Activated CD8-positive, alpha-beta memory T cell treated with anti-CD3 and anti-CD28 coated beads for 24 hours (primary cell): ENCODE data around the gene DUOX2.

Experiments used
- DNase-seq: peaks from one replicate; pipeline ENCODE4 v3.0.0-alpha.2; 2020

Gene DUOX2

DNA sequence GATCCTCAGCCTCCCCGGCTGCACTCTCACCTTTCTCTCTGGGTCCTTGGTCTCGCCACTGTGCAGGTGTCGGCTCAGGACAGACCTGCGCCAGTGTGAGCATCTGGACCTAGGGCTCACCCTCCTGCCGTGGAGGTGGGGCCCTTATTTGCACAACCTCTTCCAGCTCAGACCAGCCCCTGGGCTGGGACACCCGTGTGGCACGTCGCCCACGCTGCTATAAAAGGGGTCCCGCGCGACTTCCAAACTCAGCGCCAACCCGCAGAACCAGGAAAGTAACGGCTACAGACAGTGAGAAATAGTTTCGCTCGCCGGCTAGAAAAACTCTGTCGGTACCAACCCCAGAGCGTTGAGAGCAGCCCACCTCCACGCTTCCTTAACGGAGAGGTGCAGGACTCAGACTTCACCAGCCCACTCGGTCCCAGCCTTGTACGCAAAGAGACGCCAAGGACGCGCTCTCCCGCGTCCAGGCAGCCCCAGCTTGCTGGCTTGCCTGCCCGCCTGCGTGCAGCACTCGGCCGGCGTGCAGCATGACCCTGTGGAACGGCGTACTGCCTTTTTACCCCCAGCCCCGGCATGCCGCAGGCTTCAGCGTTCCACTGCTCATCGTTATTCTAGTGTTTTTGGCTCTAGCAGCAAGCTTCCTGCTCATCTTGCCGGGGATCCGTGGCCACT lies at the start of gene DUOX2, which contains the start of gene DUOXA2:
TSS of gene DUOX2 (minus strand) at position 97 of the 675 bp plus-strand sequence. CDS start 761 bp downstream, outside the sequence.
TSS of gene DUOXA2 (plus strand) at position 251 of the 675 bp plus-strand sequence. CDS start at position 531, 280 bp downstream.
- DNase-seq = no peak

DNA sequence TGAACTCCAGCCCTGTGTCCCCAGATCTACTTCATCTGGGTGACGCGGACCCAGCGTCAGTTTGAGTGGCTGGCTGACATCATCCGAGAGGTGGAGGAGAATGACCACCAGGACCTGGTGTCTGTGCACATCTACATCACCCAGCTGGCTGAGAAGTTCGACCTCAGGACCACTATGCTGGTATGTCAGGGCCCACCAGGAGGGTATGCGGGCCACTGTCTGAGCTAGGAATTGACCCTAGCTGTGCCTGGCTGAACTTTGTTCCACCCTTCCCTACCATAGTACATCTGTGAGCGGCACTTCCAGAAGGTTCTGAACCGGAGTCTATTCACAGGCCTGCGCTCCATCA lies 49.5 kb upstream of the DUOX2 start:
- DNase-seq = no peak

- peak; percentile 83 for DNase-seq
These were observed 49.0 kb upstream of the DUOX2 start for GRCh38 chr15:45162771-45163507.

DNA sequence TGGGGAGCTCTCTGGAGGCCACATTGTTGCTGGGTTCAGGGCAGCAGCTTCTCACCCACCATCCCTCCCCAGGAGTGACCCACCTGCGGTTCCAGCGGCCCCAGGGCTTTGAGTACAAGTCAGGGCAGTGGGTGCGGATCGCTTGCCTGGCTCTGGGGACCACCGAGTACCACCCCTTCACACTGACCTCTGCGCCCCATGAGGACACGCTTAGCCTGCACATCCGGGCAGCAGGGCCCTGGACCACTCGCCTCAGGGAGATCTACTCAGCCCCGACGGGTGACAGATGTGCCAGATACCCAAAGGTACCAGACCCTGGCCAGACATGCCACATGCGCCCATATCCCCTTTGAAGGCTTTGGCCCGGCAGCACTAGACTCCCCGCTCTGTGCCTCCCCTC lies 47.7 kb upstream of the DUOX2 start:
- DNase-seq = no peak

DNA sequence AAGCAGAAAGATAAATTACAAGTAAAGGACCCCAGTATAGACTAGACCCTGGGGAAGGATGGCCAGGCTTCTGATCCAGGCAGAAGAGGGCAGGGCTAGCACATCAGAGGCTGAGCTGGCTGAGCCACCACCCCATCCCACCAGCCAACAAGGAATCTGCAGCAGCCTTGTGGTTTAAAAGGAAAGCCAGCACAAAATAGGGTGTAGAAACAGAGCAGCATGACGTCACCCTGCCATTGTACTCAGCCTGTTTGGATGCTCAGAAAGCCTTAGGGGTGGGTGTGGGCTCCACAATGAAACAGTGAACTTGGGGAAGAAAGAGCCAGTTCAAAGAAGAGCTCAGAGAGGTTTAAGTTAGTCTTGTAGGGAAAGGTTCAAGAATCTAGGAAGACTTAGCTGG lies 44.0 kb upstream of the DUOX2 start:
- DNase-seq = no peak

GRCh38 chr15:45156744-45157455 lies 42.9 kb upstream of the DUOX2 start:
- no peak for DNase-seq

DNA sequence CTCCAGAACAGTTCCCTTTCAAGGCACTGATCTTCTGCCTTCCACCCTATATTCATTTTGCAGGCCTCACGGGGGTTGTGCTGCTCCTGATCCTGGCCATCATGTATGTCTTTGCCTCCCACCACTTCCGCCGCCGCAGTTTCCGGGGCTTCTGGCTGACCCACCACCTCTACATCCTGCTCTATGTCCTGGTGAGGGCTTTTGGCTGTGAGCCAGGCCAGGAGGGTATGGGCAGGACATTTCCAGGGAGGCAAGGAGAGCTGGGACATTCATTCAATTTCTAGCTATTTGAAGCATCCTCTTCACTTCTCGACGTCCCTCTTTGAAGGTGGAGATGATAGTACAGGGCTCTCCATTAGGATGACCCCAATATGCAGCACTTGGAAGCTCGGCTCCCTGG lies 41.8 kb upstream of the DUOX2 start:
- no peak for DNase-seq

GRCh38 chr15:45151998-45152828 lies 38.2 kb upstream of the DUOX2 start:
- no peak for DNase-seq

DNA sequence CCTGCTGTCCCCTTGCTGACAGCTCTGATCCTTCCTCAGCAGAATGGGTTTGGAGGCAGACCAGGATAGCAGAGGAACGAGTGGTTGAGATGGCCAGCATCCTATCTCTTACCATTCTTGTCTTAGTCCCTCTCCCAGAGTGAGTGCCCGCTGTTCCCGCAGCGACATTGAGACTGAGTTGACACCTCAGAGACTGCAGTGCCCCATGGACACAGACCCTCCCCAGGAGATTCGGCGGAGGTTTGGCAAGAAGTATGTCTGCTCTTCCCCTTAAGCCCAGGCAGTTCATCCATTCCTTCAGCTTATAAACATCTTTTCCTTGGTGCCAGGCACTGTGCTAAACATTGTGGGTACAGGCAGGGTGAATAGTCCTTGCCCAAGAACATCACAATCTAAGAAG lies 37.0 kb upstream of the DUOX2 start:
- no peak for DNase-seq

DNA sequence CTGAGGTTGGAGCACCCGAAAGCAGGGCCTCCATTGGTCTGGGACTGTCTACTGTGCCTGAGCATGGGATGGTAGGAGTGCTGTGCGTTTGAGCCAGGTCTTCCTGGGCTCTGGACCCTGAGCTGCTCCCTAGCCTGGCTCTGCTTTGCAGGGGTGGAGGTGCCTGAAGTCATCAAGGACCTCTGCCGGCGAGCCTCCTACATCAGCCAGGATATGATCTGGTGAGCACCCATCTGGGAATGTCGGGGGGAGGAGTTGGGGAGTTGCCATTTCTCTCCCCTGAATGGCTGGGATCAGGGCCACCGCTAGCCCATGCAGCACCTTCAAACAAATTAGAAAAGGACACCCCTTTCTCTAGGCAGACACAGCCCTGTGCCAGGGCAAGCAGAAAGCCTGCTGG lies 36.5 kb upstream of the DUOX2 start:
- DNase-seq = no peak

GRCh38 chr15:45149060-45149459 lies 35.1 kb upstream of the DUOX2 start:
- no peak for DNase-seq

GRCh38 chr15:45148076-45149059 lies 34.4 kb upstream of the DUOX2 start:
- no peak for DNase-seq

DNA sequence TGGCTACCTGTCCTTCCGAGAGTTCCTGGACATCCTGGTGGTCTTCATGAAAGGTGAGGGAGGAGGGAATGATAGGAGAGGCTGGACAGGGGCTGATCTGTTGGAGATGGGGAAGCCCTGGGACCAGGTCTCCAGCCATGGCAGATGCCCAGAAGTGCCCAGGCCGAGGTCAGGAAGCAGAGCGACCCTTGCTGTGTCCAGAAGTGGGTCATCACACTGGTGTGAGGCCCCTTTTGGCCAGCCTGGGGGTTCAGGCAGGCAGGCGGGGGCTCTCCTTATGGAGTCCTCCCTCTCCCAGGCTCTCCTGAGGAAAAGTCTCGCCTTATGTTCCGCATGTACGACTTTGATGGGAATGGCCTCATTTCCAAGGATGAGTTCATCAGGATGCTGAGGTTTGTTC lies 33.6 kb upstream of the DUOX2 start:
- DNase-seq = no peak

- no peak for DNase-seq
These were observed 32.4 kb upstream of the DUOX2 start for GRCh38 chr15:45146405-45146804.

DNA sequence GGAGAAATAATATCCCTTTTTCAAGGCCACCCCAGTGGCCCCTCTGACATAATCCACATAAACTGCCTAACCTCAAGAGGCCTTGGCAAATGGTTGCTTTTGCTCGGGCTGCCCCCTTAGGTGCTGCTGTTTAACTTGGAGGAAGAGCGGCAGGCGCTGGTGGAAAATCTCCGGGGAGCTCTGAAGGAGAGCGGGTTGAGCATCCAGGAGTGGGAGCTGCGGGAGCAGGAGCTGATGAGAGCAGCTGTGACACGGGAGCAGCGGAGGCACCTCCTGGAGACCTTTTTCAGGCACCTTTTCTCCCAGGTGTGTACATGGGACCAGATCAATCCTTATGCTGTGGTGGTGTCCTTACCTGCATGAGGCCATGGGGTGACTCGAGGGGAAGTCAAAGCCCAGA lies 30.8 kb upstream of the DUOX2 start:
- no peak for DNase-seq

DNA sequence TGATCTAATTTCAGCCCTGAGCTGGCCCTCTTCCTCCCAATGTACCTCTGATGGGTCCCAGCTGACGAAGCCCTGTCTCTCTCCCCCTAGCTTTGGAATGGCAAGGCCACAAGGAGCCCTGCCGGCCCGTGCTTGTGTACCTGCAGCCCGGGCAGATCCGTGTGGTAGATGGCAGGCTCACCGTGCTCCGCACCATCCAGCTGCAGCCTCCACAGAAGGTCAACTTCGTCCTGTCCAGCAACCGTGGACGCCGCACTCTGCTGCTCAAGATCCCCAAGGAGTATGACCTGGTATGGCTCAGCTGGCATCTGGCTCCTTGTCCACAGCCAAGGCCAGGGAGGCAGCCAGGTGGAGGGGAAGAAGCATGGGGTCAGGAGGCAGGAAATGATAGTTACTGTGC lies 30.0 kb upstream of the DUOX2 start:
- DNase-seq = no peak

DNA sequence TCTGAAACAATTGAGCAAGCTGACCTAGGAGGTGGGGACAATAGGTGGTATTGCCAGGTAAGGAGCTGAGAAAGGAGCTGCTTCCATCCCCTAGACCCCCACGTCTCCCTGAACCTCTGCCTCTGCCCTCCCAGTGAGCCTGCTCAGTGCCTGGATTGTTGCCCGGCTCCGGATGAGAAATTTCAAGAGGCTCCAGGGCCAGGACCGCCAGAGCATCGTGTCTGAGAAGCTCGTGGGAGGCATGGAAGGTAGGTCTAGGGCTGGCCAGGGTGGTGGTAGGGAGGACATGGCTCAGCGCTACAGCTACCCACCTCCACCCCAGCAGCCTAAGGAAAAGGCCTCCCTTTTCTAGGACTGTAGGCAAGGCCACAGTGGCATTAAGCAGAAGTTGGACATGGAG lies 29.1 kb upstream of the DUOX2 start:
- no peak for DNase-seq

GRCh38 chr15:45141386-45141785 lies 27.4 kb upstream of the DUOX2 start:
- DNase-seq = no peak

- no peak for DNase-seq
These were observed 26.7 kb upstream of the DUOX2 start for GRCh38 chr15:45140557-45141250.

- DNase-seq = no peak
These were observed 25.8 kb upstream of the DUOX2 start for GRCh38 chr15:45139770-45140169.
